ENCODE results near the gene MEF2A. TPM values are rescaled to one million over a fixed set of nuclear protein-coding genes. Genes with fewer than 3 reads are reported as not detected.

The MEF2A gene
- total and polyA plus RNA-seq, 8 donors: 56.1 to 68.4 (median 63.0) TPM

DNA sequence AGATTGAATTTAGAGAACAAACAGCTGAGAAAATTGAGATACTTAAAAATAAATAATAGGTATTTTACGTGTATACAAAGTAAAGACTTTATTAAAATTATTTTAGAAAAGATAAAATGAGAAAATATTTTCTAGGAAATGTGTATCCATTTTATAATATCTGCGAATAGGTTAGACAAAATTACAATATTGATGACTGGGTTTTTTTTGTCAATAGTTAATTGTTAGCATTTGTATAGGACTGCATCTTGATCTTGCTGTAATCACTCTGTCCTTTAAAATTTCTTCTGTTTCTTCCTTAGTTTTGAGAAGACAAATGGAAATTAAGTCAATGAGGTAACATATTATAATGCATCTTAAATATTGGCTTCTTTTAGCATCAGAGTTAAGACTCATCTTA, 50.3 kb downstream of the MEF2A start:
- no peaks in the 10 kb centered on the region for H3K27me3 ChIP-seq
- intact Hi-C loops (cut with DNase I): no loop called here

DNA sequence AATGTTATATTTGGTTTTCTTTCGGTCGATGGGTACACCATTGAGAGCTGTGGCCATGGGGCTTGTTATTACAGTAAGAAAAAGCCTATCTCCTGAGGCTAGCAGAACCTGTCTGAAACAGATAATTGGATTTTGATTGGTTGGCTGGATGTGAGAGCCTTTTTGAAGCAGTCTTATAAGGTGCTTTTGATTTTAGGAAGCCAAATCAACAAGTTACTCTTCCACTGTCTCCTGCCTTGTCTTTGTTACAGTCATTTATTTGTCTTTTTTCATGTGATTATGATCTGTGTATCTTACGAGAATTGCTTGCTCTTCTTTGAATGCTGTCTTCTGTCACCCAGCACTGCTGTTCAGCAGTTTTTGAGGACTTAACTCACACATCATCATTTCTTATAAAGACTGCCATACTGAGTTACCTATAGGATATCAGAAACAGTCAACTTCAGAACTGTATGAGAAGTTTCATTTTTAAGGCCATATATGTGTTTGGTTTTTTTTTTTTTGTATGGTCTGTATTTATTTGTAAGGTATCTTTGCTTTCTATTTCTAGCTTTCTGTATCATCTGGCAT, 51.1 kb downstream of the MEF2A start:
- ATAC-seq (no peak), DNase-seq (no peak)
- Histone ChIP-seq H3K36me3 (peaks cover 0 to 3% of the 10 kb centered on the region in 2 donors), H3K27me3 (no peaks in the 10 kb centered on the region), H3K9me3 (no peaks in the 10 kb centered on the region), H3K4me1 (peaks cover 38 to 91% of the 10 kb centered on the region in 2 donors), H3K4me3 (no peak overlapping the region), H3K27ac (peak overlapping the region in 1 of 2 donors; percentile 51)
- TF ChIP-seq CTCF (IDR thresholded peaks at IDR 0.05): no peak
- intact Hi-C loops (cut with DNase I): no loop called here

More for the DNA sequence above, 50.3 kb downstream of the MEF2A start:
- Histone ChIP-seq H3K4me3 (no peak overlapping the region), H3K27ac (peak overlapping the region in 1 of 2 donors; percentile 84), H3K9me3 (no peaks in the 10 kb centered on the region), H3K4me1 (peaks cover 38 to 88% of the 10 kb centered on the region in 2 donors), H3K36me3 (peaks cover 0 to 2% of the 10 kb centered on the region in 2 donors)
- ATAC-seq: no peak
- no peak for TF ChIP-seq CTCF (IDR thresholded peaks at IDR 0.05)
- no peak for DNase-seq

DNA sequence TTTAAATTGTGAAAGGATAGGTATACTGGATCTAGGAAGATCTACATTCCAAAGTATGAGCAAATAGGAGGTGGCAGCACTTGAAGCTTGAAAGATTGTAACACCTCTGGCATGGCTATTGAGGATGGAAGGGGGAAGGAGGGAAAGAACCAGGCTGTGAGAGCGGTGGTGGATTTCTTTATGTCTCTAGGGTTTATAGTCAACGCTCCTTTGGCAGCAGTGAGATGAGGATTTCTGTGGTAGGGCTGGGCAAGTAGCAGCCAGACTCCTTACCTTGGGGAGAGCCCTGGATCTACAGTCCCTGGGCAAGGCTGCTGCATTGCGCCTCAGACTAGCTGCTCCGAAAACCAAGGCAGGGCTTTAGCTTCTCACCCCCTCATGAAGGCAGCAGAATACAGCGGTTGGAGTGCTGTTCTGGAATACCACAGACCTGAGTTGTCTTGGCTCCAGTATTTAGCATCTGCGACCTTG, 53.2 kb downstream of the MEF2A start:
- no peaks in the 10 kb centered on the region for H3K9me3 ChIP-seq
- ATAC-seq (peak; percentile 74), DNase-seq (no peak)
- H3K27me3 ChIP-seq: no peaks in the 10 kb centered on the region
- H3K27ac ChIP-seq: peak overlapping the region in 1 of 2 donors; percentile 75
- H3K4me3 ChIP-seq: no peak overlapping the region
- H3K4me1 ChIP-seq: peaks cover 30 to 89% of the 10 kb centered on the region in 2 donors
- TF ChIP-seq CTCF (IDR thresholded peaks at IDR 0.05): no peak
- intact Hi-C loops (cut with DNase I): no loop called here
- H3K36me3 ChIP-seq: peaks cover 0 to 3% of the 10 kb centered on the region in 2 donors

GRCh38 chr15:99619712-99620111, 53.9 kb downstream of the MEF2A start:
- peaks cover 0 to 3% of the 10 kb centered on the region in 2 donors for H3K36me3 ChIP-seq
- no peak for TF ChIP-seq CTCF (IDR thresholded peaks at IDR 0.05)
- ATAC-seq (peak; percentile 33), DNase-seq (no peak)
- peaks cover 22 to 81% of the 10 kb centered on the region in 2 donors for H3K4me1 ChIP-seq
- no peak overlapping the region for H3K4me3 ChIP-seq
- peak overlapping the region in 1 of 2 donors; percentile 75 for H3K27ac ChIP-seq
- intact Hi-C loops (cut with DNase I): no loop called here
- no peaks in the 10 kb centered on the region for H3K9me3 ChIP-seq
- no peaks in the 10 kb centered on the region for H3K27me3 ChIP-seq

GRCh38 chr15:99620178-99620577, 54.4 kb downstream of the MEF2A start:
- H3K36me3 ChIP-seq: peaks cover 0 to 3% of the 10 kb centered on the region in 2 donors
- peaks cover 18 to 76% of the 10 kb centered on the region in 2 donors for H3K4me1 ChIP-seq
- intact Hi-C loops (cut with DNase I): no loop called here
- no peaks in the 10 kb centered on the region for H3K9me3 ChIP-seq
- H3K4me3 ChIP-seq: no peak overlapping the region
- DNase-seq: no peak
- ATAC-seq: peak; percentile 35
- TF ChIP-seq CTCF (IDR thresholded peaks at IDR 0.05): no peak
- peak overlapping the region in 1 of 2 donors; percentile 75 for H3K27ac ChIP-seq
- no peaks in the 10 kb centered on the region for H3K27me3 ChIP-seq
